HG02970 (cell line): Measurements from ENCODE around the gene HTRA1.

Experiments used
- ATAC-seq: cut with Tn5 transposase; IDR thresholded peaks from one replicate; pipeline ENCODE4 v1.9.1; 2021; ENCODE audit warnings: mild to moderate bottlenecking, moderate library complexity, moderate number of reproducible peaks; ENCODE audit not compliant: unreplicated experiment, low FRiP score

The HTRA1 gene

GRCh38 chr10:122454071-122454470 is 7.3 kb upstream of the HTRA1 start:
- ATAC-seq, result no peak

GRCh38 chr10:122454603-122455080 is 6.7 kb upstream of the HTRA1 start, which contains the start of gene ARMS2:
ARMS2 (plus strand) TSS chr10:122454653; CDS start chr10:122454728, 75 bp downstream.
- no peak for ATAC-seq

- no peak for ATAC-seq
Observed at GRCh38 chr10:122455376-122456079, 5.8 kb upstream of the HTRA1 start.

- ATAC-seq, result no peak
Observed at GRCh38 chr10:122457934-122458333, 3.4 kb upstream of the HTRA1 start.

- ATAC-seq, result no peak
Observed at GRCh38 chr10:122458693-122459092, 2.7 kb upstream of the HTRA1 start.

- ATAC-seq, result no peak
Observed at GRCh38 chr10:122459561-122460273, 1.6 kb upstream of the HTRA1 start.

GRCh38 chr10:122460891-122461293 is 461 bp upstream of the HTRA1 start:
- ATAC-seq, result no peak

GRCh38 chr10:122461729-122462532 is 578 bp downstream of the HTRA1 start:
- ATAC-seq, result no peak

- no peak for ATAC-seq
Observed at GRCh38 chr10:122462533-122463465, 1.4 kb downstream of the HTRA1 start.

GRCh38 chr10:122463466-122464249 is 2.3 kb downstream of the HTRA1 start:
- no peak for ATAC-seq

- ATAC-seq, result no peak
Observed at GRCh38 chr10:122464250-122464510, 2.8 kb downstream of the HTRA1 start.

- ATAC-seq, result no peak
Observed at GRCh38 chr10:122464586-122464985, 3.2 kb downstream of the HTRA1 start.

GRCh38 chr10:122465401-122466040 is 4.2 kb downstream of the HTRA1 start:
- ATAC-seq, result no peak

GRCh38 chr10:122466951-122467381 is 5.6 kb downstream of the HTRA1 start:
- ATAC-seq, result no peak

GRCh38 chr10:122467701-122468100 is 6.3 kb downstream of the HTRA1 start:
- no peak for ATAC-seq

- ATAC-seq, result no peak
Observed at GRCh38 chr10:122468307-122468925, 7.1 kb downstream of the HTRA1 start.

GRCh38 chr10:122468926-122469781 is 7.8 kb downstream of the HTRA1 start:
- ATAC-seq, result no peak

- no peak for ATAC-seq
Observed at GRCh38 chr10:122469848-122470247, 8.5 kb downstream of the HTRA1 start.
